C4-2B (cell line): ENCODE data around the gene TNK2.

Source experiments
- H3K27ac ChIP-seq: fragments of 450-650 bp; 2 replicates; pipeline ENCODE4 v1.5.1; 2017
- ZFX ChIP-seq: fragments of 450-650 bp; IDR thresholded peaks from 2 replicates; pipeline ENCODE4 v1.6.1; 2017
- TF ChIP-seq, protein P1 (sequence below): fragments of 450-650 bp; conservative IDR thresholded peaks from 2 replicates; pipeline ENCODE4 v1.5.1; 2017; ENCODE audit warnings: mild to moderate bottlenecking

The TNK2 gene

DNA sequence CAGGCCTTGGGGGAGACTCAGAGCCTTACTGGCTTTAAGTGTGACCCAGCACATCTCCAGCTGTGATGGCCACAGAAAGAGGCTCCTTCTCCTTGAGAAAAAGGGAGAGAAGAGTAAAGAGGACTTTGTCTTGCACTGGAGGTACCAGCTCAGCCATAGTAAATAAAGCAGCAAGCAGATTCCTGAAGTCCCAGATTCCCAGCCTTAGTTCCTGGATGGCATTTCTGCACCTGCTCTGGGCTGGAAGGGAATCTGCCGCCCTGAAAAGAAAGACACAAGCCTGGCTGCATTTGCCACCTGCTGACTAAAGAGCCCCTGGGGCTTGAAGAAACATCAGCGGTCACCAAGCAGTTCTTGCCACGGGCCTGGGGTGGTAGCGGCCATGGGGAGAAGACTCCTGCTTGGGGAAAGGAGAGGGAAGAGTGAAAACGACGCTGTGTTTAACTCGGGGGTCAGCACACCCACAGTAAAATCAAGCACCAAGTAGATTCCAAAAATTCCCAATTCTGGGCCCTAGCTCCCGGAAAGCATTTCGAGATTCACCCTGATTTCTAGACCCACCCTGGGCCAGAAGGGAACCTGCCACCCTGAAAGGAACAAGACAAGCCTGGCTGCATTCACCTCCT lies 24.2 kb upstream of the TNK2 start:
- no peak for TF ChIP-seq ZFX
- TF ChIP-seq, protein P1, sequence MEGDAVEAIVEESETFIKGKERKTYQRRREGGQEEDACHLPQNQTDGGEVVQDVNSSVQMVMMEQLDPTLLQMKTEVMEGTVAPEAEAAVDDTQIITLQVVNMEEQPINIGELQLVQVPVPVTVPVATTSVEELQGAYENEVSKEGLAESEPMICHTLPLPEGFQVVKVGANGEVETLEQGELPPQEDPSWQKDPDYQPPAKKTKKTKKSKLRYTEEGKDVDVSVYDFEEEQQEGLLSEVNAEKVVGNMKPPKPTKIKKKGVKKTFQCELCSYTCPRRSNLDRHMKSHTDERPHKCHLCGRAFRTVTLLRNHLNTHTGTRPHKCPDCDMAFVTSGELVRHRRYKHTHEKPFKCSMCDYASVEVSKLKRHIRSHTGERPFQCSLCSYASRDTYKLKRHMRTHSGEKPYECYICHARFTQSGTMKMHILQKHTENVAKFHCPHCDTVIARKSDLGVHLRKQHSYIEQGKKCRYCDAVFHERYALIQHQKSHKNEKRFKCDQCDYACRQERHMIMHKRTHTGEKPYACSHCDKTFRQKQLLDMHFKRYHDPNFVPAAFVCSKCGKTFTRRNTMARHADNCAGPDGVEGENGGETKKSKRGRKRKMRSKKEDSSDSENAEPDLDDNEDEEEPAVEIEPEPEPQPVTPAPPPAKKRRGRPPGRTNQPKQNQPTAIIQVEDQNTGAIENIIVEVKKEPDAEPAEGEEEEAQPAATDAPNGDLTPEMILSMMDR = no peak
- H3K27ac ChIP-seq = no peak overlapping the region

DNA sequence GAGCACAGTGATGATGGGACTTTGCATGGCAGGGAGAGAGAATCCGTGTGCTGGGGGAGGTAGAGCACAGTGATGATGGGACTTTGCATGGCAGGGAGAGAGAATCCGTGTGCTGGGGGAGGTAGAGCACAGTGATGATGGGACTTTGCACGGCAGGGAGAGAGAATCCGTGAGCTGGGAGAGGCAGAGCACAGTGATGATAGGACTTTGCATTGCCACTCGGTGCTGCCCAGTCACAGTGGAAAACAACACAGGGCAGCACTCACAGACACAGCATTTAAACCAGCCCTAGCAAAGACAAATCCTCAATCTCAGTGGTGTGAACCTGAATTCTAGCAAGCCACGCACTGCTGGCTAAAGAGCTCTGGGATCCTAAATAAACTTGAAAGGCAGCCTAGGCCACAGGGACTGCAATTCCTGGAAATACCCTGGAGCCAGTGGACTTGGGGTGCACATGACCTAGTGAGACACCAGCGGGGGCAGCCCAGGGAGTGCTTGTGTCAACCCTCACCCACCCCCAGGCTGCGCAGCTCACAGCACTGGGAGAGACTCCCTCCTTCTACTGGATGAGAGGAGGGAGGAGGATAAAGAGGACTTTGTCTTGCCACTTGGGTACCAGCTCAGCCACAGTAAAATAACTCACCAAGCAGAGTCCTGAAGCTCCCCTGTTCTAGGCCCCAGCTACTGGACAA lies 23.4 kb upstream of the TNK2 start:
- H3K27ac ChIP-seq = no peak overlapping the region
- no peak for TF ChIP-seq ZFX
- TF ChIP-seq, protein P1 = no peak

DNA sequence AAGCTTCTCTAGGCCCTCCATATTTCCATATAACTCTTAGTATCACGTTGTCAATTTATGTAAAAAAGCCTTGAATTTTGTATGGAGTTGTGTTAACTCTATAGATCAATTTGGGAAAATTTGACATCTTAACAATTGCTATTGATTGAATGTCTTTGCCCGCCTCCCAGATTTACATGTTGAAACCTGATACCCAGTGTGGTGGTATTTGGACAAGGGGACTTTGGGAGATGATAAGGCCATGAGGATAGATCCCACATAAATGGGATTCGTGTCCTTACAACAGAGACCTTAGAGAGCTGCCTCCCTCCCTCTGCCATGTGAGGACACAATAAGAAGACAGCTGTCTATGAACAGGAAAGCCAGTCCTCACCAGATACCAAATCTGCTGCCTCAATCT lies 21.1 kb upstream of the TNK2 start:
- no peak overlapping the region for H3K27ac ChIP-seq
- TF ChIP-seq ZFX = no peak
- TF ChIP-seq, protein P1 = no peak

DNA sequence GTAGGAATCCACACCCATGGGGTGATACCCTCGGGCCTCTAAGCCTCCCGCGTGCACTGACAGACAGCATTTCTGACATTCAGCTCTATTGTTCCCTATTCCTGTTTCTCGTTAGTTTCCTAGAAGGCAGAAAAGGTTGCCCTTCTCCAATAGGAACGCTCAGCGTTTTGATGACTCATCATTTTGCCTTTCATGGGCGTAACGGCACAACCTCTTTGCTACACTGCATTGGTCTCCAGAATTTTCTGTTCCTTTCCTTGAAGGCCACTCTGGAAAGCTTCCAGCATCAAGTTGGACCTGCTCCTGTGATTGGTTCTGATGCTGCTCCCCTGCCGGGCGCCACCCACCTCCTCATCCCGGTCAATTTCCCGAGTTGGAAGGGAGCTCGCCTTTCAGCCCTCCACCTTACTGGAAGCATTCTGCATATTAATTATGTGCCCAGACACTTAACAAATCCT lies 13.0 kb upstream of the TNK2 start:
- TF ChIP-seq ZFX = no peak
- TF ChIP-seq, protein P1 = no peak

DNA sequence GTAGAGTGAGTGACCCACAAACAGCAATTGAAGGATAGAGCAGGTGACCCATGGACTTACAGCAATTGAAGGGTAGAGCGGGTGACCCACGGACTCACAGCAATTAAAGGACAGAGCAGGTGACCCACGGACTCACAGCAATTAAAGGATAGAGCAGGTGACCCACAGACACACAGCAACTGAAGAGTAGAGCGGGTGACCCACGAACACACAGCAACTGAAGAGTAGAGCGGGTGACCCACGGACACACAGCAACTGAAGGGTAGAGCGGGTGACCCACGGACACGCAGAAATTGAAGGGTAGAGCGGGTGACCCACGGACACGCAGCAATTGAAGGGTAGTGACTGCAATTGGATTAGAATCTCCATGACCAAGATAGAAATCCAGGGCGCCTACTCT lies 9.8 kb upstream of the TNK2 start:
- no peak overlapping the region for H3K27ac ChIP-seq
- TF ChIP-seq, protein P1 = no peak
- TF ChIP-seq ZFX = no peak

More for the DNA sequence above, 13.0 kb upstream of the TNK2 start:
- H3K27ac ChIP-seq = no peak overlapping the region

DNA sequence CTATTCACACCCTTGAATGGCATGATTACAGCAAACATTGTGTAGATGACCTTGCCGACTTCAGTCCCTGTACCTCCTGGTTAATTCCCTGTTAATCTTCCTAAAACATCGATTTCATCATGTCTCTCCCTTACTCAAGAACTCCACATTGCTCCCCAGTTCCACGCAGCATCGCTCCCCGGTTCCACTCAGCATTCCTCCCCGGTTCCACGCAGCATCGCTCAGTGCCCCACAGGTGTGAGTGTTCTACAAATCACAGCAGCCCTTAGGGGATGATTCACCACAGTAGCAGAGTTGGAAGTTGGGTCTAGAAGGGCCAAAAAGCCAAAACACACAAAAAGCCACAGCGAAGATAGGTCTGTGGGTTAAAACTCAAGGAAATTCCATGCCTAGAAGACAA lies 8.6 kb upstream of the TNK2 start:
- H3K27ac ChIP-seq = no peak overlapping the region
- TF ChIP-seq, protein P1 = no peak
- TF ChIP-seq ZFX = no peak

DNA sequence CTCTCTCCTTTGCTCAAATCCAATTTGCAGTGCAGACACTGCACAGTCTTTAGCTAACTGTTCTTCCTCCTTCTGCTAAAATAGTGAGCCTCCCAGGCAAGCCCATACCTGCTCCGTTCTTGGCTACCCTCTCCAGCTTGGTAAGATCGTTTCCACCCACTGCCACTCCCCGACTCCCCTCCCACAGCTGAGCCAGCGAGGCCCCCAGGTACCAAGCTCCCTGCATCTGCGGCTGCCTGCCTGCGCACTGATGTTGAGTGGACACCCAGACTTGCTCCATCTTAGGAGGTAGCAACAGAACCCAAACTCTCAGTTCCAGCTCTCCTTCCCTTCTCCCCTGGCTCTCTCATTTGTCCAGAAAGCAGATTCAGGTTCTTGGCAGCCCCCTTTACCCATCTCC lies 7.9 kb upstream of the TNK2 start:
- TF ChIP-seq, protein P1 = no peak
- TF ChIP-seq ZFX = no peak
- H3K27ac ChIP-seq = no peak overlapping the region
